AG04449 (cell line): ENCODE results near the gene HOXD12.

Source experiments
- CTCF ChIA-PET: fragments of 350-600 bp; formaldehyde crosslinking; extraction: SDS; loops from one replicate; lab custom pipeline; 2021; ENCODE audit warnings: antibody characterized with exemption; lab: Yijun Ruan, JAX
- POLR2A ChIA-PET: fragments of 400-600, 350-600 bp; formaldehyde crosslinking; extraction: SDS; loops from one replicate; lab custom pipeline; 2020; ENCODE audit warnings: antibody characterized with exemption, inconsistent platforms; lab: Yijun Ruan, JAX
- DNase-seq: peaks from one replicate; pipeline ENCODE4 v3.0.0-alpha.2; 2010; ENCODE audit warnings: low read depth, low spot score
- H3K4me3 ChIP-seq: 2 replicates; pipeline ENCODE4 v1.5.1; 2011; ENCODE audit warnings: low read depth, mild to moderate bottlenecking, control low read depth, low read length
- TF ChIP-seq, protein P1 (sequence below): IDR thresholded peaks from one replicate; pipeline ENCODE4 v1.5.1; 2011; ENCODE audit warnings: mild to moderate bottlenecking, moderate library complexity, low read length, control low read depth, inconsistent platforms; ENCODE audit not compliant: insufficient read depth; ENCODE audit errors: missing control alignments

Gene HOXD12

DNA sequence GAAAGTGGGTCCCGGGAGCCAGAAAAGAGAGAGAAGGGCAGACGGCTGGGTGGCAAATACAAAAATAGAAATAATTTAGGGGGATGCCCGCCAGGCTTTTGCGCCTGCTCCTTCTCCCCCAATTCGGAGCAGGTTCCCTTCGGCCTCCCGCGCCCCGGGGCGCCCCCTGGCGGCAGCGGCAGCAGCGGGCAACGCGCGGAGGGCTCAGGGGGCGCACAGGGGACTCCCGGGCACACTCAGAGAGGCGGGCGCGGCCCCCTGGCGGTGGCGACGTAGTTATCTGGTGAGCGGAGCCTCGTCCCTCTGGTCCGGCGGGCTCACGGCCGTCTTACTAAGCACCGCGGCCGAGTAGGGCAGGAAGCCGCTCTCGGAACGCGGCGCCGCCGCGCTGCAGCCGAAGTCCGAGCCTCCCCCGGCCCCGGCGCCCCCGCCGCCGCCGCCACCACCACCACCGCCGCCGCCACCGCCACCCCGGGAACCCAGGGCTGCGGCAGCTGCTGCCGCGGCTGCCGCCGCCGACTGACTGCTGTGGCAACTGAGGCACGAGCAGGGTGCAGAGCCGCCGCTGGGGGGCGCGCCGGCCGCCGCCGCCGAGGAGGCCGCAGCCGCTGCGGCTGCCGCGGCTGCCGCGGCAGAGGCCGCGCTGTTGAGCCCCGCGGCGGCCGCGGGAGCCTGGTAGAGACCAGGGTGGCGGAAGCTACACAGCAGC is 19.6 kb upstream of the HOXD12 start:
- DNase-seq = no peak
- TF ChIP-seq, protein P1, sequence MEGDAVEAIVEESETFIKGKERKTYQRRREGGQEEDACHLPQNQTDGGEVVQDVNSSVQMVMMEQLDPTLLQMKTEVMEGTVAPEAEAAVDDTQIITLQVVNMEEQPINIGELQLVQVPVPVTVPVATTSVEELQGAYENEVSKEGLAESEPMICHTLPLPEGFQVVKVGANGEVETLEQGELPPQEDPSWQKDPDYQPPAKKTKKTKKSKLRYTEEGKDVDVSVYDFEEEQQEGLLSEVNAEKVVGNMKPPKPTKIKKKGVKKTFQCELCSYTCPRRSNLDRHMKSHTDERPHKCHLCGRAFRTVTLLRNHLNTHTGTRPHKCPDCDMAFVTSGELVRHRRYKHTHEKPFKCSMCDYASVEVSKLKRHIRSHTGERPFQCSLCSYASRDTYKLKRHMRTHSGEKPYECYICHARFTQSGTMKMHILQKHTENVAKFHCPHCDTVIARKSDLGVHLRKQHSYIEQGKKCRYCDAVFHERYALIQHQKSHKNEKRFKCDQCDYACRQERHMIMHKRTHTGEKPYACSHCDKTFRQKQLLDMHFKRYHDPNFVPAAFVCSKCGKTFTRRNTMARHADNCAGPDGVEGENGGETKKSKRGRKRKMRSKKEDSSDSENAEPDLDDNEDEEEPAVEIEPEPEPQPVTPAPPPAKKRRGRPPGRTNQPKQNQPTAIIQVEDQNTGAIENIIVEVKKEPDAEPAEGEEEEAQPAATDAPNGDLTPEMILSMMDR = peak; percentile 72
- no peak overlapping the region for H3K4me3 ChIP-seq
- ChIA-PET POLR2A (no interaction called here), CTCF (interaction anchor here (0.8 to 7.9 kb wide), 14 partner anchors 9 to 721 kb away, joined by 3 to 115 read pairs (median 4); partner anchors contain the start of gene LNPK)

GRCh38 chr2:176080540-176081375 is 18.8 kb upstream of the HOXD12 start:
- CTCF ChIA-PET = interaction anchor here (0.8 to 7.9 kb wide), 11 partner anchors 8 to 721 kb away, joined by 3 to 115 read pairs (median 3); partner anchors contain the start of gene LNPK
- DNase-seq = no peak

DNA sequence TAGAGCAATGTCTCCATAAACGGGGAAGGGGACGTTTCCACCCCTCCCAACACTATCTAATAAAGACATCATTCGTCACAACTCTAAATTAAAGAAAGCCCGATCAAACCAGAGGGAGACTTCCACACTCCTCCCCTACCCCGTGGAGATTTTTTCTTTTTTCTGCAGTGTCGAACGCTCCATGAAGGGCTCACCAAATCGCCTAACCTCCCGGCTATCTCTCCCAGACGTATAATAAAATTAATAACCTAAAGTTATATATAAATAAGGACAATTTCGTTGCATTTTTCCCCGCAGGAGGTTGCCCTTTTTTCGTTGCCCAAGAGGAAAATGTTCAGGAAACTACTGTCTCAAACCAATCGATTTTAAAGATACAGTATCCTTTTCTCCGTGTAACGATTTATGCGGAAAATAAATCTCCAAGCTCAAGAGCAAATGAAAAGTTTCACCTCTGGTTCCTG is 18.2 kb upstream of the HOXD12 start:
- CTCF ChIA-PET = interaction anchor here (0.9 to 7.9 kb wide), 7 partner anchors 8 to 722 kb away, joined by 3 to 115 read pairs (median 5); no protein-coding TSS in a partner anchor
- DNase-seq = no peak
- TF ChIP-seq, protein P1 = no peak
- no peak overlapping the region for H3K4me3 ChIP-seq
- POLR2A ChIA-PET = no interaction called here

More at GRCh38 chr2:176080540-176081375, 18.8 kb upstream of the HOXD12 start:
- no peak overlapping the region for H3K4me3 ChIP-seq
- POLR2A ChIA-PET = no interaction called here
- TF ChIP-seq, protein P1 = no peak

GRCh38 chr2:176081837-176082524 is 17.6 kb upstream of the HOXD12 start:
- ChIA-PET POLR2A (no interaction called here), CTCF (interaction anchor here (0.8 to 7.9 kb wide), 7 partner anchors 8 to 714 kb away, joined by 3 to 115 read pairs (median 5); no protein-coding TSS in a partner anchor)
- no peak overlapping the region for H3K4me3 ChIP-seq
- TF ChIP-seq, protein P1 = no peak
- no peak for DNase-seq

DNA sequence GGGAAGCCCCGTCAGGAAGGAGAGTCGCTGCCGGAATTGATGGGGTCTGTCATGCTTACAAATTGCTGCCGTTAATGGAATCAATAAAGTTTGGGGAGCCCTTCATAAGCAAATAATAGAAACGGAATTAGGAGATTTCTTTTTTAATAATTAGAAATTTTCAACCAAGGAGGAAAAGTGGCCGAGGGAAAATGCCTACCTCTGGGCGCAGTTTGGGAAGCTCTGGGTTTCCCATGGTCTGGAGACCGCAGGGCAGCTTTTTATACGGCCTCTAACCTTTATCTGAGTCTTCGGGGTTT is 17.1 kb upstream of the HOXD12 start:
- no peak for DNase-seq
- ChIA-PET POLR2A (no interaction called here), CTCF (interaction anchor here (0.8 to 7.9 kb wide), 6 partner anchors 9 to 715 kb away, joined by 3 to 115 read pairs (median 5); no protein-coding TSS in a partner anchor)
- TF ChIP-seq, protein P1 = no peak
- H3K4me3 ChIP-seq = no peak overlapping the region
